SHP77 treated with DMSO at 0.1 percent for 48 hours (cell line): ENCODE measurements around the gene RPLP1.

Source experiments
- DNase-seq: peaks from one replicate; lab custom pipeline; 2025; lab: John Stamatoyannopoulos, UW

Gene RPLP1

GRCh38 chr15:69498282-69498681 lies 45.7 kb downstream of the RPLP1 start:
- no peak for DNase-seq

GRCh38 chr15:69498987-69499386 lies 46.4 kb downstream of the RPLP1 start:
- DNase-seq: no peak

DNA sequence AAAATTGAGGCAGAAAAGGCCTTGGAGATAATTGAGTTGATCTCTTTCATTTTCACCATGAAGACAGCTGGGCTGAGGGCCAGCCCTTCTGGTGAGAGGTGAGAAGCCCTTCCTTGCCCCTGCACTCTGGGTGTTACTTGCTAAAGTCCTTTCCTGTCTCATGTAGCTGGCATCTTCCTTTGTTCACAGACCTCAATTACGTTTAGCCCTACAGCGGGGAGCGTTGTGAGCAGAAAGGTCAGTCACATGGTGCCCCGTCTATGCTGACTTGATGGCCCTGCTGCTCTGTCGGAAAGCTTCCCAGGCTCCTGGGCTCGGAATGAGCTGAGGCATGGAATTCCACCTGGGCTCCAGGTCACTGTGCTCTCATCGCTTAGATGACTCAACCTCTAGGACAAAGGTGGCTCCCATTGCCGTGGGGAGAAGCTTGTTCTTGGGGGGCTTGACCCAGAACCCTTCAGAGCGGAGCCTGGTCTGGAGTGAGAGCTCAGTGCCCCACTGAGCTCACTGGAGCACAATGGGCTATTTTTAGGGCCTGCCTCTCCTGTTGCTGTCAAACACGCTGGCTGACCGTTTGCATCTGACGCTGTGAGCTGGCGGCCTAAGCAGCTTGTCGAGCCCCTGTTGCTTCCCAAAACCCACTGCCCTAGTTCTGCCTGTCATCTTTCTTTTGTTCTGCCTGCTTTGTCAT lies 47.0 kb downstream of the RPLP1 start:
- peak; percentile 0 for DNase-seq

DNA sequence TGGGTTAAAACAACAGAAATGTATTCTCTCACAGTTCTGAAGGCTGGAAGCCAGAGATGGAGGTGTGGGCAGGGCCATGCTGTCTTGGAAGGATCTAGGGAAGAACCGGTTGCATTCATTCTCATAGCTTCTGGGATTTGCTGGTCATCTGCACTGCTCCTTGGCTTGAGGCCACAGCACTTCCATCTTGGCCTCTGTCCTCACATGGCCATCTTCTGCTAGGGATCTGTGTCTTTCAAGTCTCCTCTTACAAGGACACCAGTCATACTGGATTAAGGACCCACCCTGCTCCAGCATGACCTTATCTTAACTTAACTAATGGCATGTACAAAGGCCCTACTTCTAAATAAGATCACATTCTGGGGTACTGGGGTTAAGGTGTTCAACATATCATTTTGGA lies 47.7 kb downstream of the RPLP1 start:
- DNase-seq: no peak

DNA sequence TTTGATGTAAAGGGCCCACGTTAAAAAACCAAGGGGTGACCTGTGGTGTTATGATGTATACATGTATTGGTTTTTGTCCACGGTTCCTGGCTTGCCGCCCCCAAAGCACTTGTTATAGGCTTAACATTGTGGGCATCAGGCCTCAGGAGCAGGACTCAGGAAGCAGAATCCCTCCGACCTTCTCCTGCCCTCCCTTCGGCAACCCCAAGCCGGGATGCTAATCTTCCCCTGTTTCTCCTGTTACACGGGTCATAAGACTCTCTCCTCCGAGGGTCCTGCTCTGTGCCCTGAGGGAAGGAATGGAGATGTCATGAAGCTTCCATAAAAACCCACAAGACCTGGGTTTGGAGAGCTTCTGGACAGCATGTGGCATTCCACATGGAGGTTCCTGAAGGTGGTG lies 48.8 kb downstream of the RPLP1 start:
- DNase-seq: no peak

DNA sequence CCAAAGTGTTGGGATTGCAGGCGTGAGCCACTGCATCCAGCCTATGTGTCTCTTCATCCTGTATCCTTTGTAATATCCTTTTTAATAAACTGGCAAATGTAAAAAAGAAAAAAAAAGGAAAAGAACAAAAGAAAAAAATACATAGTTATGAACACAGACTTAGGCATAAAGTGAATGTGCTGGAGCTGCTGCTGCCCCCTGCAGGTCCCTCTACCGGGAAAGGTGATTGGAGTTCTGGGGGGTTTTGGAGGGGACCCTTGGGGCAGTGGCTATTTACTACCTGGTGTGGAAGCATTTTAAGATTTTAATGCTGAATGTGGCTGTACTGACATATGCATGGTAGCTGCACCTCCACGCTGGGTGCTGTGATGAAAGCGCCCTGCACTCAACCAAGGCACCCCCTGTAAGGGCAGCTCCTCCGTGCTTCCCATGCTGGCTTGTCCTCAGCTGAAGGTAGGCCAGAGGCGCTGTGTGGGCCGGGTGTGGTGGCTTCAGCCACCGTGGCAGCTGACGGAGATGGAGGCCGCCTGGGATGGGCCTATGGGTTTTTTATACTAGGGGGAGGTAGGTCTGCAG lies 49.9 kb downstream of the RPLP1 start:
- DNase-seq: no peak

DNA sequence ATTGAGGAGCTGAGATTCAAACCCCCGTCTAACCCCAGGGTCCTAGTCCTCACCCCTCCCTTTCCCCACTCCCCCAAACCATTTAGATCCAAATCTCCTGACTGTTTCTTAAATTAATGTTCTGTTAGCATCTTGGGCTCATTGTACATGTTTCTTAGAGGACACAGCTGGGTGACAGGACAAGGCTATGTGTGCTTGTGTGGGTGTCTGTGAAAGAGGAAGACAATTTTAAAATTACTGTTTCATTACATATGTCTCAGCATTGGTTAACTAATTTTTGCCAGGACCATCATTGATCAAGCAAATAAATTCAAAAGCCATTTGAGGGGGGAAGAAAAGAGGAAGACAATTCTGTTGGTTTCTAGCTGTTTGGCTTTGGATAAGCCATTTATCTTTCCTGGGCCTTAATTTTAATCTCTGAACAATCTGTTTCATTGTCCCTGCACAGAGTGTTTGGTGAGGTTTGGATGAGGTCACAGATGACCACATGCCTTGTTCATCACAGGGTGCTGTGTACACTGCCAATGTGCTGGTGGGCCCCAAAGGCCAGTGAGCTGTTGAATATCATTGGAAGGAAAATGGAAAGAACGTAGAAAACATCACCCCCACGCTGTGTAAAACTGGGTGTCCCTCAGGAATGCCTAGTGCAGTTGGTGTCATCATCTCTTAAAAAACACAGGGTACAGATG lies 51.9 kb downstream of the RPLP1 start:
- no peak for DNase-seq
